ENCODE data around the gene TCF4.
A peak's percentile ranks its signal among the peaks of the same experiment; 100 is the strongest.

TCF4 gene

GRCh38 chr18:55246278-55246677, 341.7 kb downstream of the TCF4 start:
- no peak for DNase-seq

DNA sequence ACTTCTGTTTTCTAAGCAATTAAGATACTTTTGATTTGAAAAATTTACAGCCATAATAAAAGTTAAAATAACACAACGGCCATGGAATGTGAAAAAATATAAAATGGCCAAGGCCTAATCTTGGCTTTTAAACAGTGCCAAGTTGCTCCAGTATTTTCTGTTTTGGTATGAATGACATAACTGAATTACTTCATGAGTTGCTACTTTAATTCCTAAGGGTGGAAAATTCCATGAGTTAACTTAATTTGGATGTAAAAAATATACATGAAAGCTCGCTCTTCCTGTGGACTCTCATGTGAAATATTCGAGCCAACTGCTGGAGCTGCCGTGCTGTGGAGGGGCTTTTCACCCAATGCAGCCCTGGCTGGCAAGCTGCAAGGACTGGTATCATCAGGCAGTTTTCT, 342.8 kb downstream of the TCF4 start:
- no peak for DNase-seq

DNA sequence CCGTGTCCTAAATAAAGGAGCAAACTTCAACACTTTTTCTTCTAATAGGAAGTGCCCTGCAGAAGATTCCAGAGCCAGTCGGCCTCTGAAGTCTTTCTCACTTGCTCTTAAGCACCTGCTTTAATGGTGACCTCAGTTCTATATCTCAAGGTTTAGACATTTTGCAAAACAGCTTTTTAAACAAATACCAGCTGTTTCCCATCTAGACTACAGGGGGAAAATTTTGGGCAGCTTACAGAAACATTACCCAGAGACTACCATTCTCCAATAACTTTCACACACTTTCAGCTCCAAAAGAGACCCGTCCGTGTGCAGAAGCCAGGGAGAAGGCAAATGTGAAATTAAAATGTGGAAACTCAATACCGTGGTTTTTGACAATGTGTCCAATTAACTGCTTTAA, 343.4 kb downstream of the TCF4 start:
- no peak for DNase-seq

DNA sequence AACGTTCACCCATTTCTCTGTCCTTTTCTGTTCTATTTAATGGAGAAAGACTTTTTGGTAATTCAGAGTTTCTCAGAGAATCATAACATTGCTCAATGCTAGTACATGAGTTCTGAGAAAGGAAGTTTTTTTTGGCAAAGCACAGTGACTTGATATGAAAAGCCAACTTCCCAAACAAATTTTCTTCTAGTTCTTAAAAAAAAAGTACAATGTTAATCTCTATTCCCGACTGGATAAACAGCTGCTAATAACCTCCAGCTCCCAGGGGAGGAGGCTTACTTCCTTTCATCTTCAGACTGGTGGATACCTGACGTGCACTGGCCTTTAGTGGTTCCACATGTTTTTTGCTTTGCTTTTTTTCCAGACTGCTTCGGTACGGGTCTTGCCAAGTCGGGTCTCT, 344.1 kb downstream of the TCF4 start:
- DNase-seq: no peak

GRCh38 chr18:55243255-55243654, 344.7 kb downstream of the TCF4 start:
- no peak for DNase-seq

DNA sequence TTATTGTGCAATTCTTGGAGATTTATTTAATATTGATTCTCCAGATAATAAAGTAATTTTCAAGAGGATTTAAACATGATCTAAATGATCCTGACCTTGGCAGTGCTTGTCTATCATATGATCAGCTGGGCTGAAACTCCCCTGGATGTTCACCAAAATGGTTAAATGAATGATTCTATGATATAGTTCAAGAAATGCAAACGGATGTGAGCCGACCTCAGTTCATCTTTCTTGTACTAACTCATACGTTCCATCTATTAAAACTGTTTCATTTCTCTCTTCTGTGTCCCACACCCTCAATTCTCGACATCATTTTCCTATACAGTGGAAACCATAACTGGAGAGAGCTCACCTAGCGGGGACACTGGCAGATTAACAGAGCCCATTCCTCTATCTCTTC, 347.0 kb downstream of the TCF4 start:
- DNase-seq: no peak

- no peak for DNase-seq
Observed at GRCh38 chr18:55239740-55240139, 348.3 kb downstream of the TCF4 start.

DNA sequence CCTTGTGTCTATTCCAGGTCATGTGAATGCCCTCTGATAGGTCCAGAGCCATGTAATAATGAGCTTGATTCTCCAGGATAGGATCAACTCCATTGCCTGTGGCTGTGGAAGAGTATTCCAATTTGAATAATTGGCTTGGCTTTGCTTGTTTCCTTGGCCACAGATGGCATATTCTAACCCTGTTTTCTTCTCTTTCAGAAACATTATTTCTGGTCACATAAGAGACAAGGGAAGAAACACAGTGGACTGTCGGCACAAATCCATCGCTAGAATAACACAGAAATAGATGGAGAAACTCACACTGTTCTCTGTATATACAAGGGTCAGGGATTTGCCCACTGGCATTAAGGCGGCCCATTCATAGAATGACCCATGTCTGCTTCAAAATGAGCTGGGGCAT, 350.3 kb downstream of the TCF4 start:
- DNase-seq: no peak

GRCh38 chr18:55236150-55236931, 351.7 kb downstream of the TCF4 start:
- no peak for DNase-seq

DNA sequence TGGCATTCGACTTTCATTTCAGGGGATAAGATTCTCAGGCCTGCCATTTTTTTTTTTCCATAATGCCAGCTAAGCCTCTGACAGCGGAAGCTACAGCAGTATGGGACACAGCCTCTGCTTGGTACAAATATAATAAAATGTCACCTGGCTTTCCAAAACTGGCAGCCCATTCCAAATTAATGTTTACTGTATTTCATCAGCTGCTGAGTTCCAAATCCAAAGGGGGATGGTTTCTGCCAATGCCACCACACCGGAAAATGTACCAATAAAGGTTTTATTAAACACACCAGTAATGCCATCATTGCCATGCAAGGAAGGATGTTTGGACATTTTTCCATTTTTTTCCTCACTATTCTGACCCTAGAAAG, 352.9 kb downstream of the TCF4 start:
- no peak for DNase-seq

DNA sequence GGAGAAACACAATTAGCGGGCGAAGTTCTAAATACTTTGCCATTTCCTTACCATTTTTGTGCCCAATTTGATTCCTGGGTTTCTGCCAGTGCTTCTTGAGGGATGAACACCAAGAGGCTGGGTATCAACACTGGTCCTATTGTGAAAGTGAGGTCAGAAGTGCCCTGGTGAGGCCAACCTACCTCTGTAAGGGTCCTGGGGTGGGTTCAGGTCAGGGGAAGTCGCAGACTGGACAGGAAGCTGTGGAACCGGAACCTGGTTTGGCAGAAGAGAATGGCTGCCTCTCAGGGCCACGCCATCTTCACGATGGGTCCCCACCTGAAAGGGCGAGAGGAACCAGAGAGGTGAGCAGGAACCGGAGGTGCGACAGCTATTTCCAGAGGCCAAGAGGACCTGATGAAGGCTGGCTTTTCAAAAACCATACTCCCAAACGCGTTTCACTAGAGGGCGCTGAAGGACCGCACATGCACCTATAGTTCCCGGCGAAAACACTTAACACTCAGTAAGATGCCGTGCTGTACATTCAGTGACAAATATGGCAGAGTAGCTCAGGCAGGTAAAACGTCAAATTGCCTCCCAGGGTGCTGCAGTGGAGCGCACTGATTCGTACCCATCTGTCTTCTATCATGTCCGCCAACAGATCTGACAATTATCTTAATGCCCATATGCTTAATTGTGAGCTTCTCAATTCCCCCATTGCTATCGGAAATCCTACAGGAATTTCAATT, 353.5 kb downstream of the TCF4 start:
- DNase-seq: peak; percentile 29

DNA sequence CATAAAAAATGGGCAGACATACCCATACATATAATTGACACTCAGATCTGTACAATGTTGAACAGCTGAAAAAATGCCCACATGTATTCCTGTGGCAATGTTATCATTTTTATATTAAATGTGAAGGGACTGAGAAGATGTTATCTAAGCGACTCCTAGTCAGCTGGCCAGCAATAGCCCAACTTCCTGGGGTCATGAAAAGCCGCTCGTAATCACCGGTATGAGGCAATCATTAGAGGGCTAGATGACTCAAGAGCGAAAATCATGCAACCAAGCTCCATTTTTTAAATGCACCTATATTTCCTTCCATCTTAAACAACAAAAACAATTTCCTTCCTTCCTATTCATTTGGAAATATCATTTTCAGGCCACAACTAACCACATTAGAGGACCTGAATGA, 354.1 kb downstream of the TCF4 start:
- no peak for DNase-seq

- no peak for DNase-seq
Observed at GRCh38 chr18:55232506-55232905, 355.5 kb downstream of the TCF4 start.

DNA sequence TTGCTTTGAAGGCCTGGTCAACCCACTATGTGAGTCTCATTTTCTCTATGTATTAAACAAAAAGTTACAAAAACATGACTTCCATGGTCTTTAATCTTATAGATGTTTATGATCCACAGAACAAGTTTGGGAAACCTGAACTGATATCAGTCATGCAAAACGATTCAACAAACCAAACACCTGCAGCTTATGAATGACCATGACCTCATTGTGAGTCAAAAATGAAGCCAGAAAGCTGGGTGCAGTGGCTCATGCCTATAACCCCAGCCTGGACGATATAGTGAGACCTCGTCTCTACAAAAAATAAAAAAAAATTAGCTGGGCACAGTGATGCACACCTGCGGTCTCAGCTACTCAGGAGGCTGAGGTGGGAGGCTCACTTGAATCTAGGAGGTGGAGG, 358.3 kb downstream of the TCF4 start:
- no peak for DNase-seq

DNA sequence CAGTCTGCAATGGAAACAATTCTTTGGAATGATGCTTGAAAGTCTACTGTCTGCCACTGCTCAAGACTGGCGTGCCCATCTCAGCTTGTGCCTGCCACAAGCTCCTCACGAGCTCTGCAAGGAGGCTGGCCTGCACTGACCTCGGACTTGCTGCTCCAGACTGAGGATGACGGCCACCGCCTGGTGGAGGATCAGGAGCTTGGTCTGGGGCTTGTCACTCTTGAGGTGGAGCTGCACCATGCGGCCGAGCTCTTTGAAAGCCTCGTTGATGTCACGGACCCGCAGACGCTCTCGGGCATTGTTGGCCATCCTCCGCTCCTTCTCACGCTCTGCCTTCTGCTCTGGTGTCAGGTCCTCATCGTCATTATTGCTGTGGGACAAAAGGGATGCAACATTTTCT, 359.3 kb downstream of the TCF4 start:
- no peak for DNase-seq

GRCh38 chr18:55228191-55228590, 359.8 kb downstream of the TCF4 start:
- no peak for DNase-seq

DNA sequence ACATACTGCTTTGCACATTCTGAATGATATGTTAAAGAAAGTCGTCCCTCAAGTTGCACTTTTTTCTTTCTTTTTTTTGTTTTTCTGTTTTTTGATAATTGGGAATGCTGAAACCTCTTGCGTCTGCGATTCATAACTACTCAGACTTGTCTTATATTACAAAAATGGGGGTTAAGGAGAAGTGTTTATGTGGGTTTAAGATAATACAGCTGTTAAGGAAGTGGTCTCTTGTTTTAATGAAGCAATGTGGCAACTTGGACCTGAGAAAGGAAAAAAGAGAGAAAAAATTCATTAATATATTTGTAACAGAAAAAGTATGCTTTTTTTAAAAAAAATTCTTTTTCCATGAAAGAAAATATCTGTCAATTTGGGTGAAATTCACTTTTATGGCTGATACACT, 360.2 kb downstream of the TCF4 start:
- no peak for DNase-seq

DNA sequence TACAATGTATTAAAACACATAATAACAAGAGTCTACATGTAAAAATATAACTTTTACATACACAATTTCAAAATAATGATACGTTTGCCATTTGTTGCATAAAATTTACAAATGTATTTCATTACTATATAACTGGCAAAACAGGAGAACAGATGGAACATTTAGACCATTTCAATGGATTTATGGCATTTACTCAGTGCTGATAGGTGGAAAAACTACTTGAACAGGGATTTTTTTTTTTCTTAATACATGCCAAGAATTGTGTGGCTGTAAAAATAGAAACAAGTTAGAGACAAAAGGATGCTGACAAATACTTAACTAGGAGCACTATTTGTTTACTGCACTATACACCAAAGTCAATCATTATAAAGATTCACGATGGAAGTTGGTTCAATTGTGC, 361.9 kb downstream of the TCF4 start:
- no peak for DNase-seq

DNA sequence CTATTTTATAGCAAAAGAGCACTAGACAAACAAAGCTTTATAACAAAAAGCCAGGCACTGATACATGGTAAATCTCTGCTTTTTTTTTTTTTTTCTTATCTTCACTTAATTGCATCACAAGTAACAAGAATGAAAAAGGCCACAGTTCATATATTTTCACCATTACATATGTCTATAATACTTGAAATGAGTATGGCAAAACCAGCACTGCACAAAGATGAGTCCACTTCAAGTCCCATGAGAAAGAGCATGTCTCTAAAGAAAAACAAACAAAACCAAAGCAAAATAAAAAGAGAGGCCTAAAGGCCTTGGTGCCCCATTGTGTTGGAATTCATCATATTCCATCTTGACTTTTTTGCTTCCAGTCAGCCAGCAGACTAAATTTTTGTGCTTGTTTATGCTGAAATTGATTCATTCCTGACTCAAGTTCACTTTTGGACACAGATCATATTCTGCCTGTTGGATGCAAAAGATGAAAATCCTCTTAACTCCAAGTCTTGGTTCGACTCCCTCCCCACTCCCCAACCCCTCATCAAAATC, 363.8 kb downstream of the TCF4 start:
- DNase-seq: no peak

DNA sequence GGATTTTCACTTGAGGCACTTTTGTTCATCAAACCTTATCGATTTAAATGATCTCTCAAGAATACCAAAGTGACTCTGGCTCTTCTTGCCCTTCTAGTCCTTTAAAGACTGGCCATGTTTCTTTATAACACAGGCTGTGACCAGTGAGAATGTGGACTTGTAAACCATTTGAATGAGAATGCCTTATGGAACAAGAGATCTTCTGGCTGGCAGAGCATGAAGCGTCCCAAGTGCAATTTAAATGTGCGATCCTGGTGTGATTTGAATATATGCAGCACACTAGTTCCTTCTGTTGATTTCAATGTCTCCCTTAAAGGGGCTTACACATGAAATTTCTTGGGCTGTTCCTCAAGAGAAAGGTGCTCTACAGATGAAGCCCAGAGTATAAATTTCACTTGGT, 366.4 kb downstream of the TCF4 start:
- DNase-seq: no peak

- no peak for DNase-seq
Observed at GRCh38 chr18:55220523-55220922, 367.5 kb downstream of the TCF4 start.

- DNase-seq: no peak
Observed at GRCh38 chr18:55219823-55220222, 368.2 kb downstream of the TCF4 start.

DNA sequence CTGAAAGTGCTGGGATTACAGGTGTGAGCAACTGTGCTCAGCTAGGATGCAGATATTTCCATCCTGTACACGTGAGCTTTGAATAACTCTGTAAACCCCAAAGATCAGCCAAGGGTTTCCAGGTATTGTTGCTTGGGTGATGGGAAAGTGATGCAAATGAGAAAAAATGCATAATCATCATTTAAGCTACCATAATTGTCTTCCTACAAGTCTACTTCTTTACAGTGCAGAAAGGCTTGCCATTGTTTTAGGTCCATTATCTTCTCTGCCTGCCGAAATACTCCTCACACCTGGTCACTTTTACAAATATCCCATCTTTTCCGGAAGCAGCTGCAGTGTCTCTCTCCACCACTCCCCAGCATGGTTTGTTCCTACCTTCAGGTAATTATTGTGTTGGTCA, 368.9 kb downstream of the TCF4 start:
- no peak for DNase-seq

- no peak for DNase-seq
Observed at GRCh38 chr18:55214969-55215368, 373.0 kb downstream of the TCF4 start.

GRCh38 chr18:55214534-55214933, 373.5 kb downstream of the TCF4 start:
- DNase-seq: no peak

Data from CD4-positive, alpha-beta T cell treated with Interleukin-6 for 4 hours (primary cell).